HCT116 (cell line): ENCODE data around the gene SLC6A11.

Experiments
- CTCF ChIP-seq, 3 experiments: fragments of 200-600 bp in 1 of 3; sonication (generic) in 1 of 3; IDR thresholded peaks in 2 of 3; conservative IDR thresholded peaks in 1 of 3; 2 replicates each; pipeline ENCODE4 v1.5.1; 2012 to 2017; ENCODE audit warnings: low read depth in 2 of 3, low read length in 2 of 3, antibody characterized with exemption in 1 of 3, borderline replicate concordance in 1 of 3, control low read depth in 1 of 3, mild to moderate bottlenecking in 1 of 3, mixed read lengths in 1 of 3, mixed run types in 1 of 3, moderate library complexity in 1 of 3; ENCODE audit not compliant: insufficient read depth in 1 of 3
- EZH2phosphoT487 ChIP-seq: fragments of 200-600 bp; IDR thresholded peaks from 2 replicates; pipeline ENCODE4 v1.6.1; 2018; ENCODE audit warnings: antibody characterized with exemption, borderline replicate concordance
- FOSL1 ChIP-seq: IDR thresholded peaks from 2 replicates; pipeline ENCODE4 v1.6.1; 2012; ENCODE audit warnings: low read depth
- POLR2A ChIP-seq: IDR thresholded peaks from 2 replicates; pipeline ENCODE4 v1.7.0; 2011; ENCODE audit warnings: borderline replicate concordance; ENCODE audit not compliant: insufficient read depth, insufficient read length; ENCODE audit errors: extremely low read depth
- POLR2AphosphoS5 ChIP-seq: IDR thresholded peaks from 2 replicates; pipeline ENCODE4 v1.6.1; 2011; ENCODE audit warnings: mild to moderate bottlenecking, low read depth, low read length, moderate library complexity
- SRF ChIP-seq: IDR thresholded peaks from 2 replicates; pipeline ENCODE4 v1.6.1; 2012; ENCODE audit warnings: low read depth
- YY1 ChIP-seq: IDR thresholded peaks from 2 replicates; pipeline ENCODE4 v1.6.1; 2011; ENCODE audit warnings: low read length, low read depth, moderate library complexity, mild to moderate bottlenecking; ENCODE audit not compliant: insufficient replicate concordance; ENCODE audit errors: extremely low read depth

GRCh38 chr3:10981031-10981430 lies 165.0 kb downstream of the SLC6A11 start:
- no peak for TF ChIP-seq CTCF (IDR thresholded peaks at IDR 0.05 in 2 of 3, conservative IDR thresholded peaks at IDR 0.05 in 1 of 3; ENCODE audit: borderline replicate concordance in 1 of 3, insufficient read depth in 1 of 3, low read depth in 2 of 3, low read length in 2 of 3)
- no peak for TF ChIP-seq EZH2phosphoT487
- TF ChIP-seq YY1 = no peak
- no peak for TF ChIP-seq POLR2A
- TF ChIP-seq SRF = no peak
- no peak for TF ChIP-seq FOSL1
- TF ChIP-seq POLR2AphosphoS5 = no peak
